ENCODE results near the gene ITPR1.

ITPR1 gene

DNA sequence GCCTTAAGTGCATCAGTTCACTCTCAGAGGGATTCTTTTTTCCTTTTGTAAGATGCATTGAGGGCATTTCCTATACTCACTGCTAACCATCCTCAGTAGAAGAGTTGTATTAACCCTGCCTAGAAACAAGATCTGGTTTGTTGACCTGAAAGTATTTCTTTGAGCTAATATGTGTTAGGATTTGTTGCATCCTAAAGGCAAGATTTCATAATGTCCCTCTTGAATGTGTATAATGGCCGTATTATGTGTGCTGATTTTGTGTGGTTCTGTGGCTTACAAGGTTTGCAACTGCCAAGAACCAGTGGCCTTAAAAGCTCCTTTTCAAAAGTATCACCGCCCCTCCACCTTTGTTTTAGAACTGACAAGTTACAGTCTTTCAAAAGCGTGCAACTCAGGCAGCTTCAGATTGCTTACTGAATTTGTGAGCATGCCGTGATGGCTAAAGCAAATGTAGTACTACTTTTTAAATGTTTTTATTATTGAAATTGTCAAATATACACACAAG, 304.1 kb downstream of the ITPR1 start:
- DNase-seq = no peak

DNA sequence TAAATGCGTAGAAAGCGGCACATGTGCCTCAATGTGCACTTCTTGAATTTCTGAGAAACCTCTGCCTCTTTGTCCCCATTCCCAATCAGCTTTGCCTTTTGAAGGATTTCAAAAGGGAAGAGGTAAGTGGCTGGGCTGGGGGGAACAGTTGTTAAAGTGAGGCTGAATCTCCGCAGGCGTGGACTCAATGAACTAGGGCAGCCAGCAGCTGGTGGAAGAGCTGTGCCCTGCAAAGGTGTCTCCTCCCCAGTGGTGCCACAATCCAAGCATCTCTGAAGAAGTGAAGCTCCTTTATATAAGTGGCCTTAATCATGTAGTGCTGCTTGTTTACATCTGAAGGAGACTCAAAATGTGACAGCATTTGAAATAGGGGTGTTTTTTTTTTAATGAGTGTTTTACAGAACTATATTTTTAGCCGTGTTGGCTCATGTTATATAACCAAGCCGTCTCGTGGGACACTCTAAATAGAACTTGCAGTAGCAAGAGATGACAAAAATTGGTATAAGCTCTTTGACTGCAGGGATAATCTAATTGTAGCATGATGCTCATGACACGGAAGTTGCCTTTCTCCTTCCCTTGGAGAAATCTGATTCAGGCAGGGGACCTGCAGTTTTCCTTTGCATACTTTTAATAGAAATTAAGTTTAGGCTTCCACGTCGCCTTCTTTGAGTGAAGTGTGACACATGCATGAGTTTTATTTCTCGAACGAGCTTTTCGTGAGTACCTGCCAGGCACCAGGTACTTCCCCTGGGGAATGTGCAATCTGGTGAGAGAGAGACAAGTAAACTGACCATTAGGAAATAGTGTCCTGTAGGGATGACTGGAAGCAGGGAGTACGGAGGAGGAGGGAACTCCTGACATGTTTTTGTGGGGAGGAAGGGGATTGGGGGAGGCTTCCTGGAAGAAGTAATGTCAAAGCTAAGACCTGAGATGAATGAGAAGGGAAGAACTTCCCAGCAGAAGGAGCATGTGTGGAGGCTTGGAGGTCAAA, 306.4 kb downstream of the ITPR1 start:
- DNase-seq = no peak

DNA sequence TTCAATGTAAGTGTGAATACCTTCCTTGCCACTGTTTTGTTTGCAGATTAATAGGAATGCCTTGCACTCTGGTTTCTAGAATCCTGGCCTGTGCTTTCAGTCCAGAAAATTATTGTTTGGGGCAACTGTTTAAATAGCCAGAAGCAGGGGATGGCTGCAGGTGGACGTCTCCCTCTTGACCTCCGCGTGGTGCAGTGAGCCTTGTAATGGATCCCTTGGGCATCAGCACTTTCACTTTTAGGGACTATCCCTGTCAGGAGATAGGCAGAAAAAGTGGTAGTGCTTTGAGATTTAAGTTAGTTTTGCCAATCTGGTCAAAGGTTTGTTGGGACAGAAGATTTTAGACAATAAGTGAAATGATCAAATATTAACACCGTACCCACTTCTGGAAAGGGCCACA, 307.4 kb downstream of the ITPR1 start:
- DNase-seq = no peak

DNA sequence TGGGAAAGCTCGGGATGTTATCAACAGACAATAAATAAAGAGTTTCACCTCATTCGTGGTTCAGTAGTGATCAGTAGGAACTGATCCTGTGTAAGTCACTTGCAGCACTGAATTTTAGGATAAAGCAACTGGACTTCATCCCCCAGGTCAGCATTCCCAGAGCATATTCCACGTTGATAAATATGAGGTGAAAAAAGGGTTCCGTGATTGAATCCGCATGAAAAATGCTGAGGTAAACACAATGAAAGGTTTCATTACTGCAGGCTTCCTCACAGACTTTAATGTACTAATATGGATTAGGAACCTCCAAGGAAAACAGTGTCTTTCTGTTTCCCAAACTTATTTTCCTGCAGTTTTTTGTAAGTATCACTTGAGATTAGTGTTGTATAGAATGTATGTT, 308.7 kb downstream of the ITPR1 start:
- no peak for DNase-seq

DNA sequence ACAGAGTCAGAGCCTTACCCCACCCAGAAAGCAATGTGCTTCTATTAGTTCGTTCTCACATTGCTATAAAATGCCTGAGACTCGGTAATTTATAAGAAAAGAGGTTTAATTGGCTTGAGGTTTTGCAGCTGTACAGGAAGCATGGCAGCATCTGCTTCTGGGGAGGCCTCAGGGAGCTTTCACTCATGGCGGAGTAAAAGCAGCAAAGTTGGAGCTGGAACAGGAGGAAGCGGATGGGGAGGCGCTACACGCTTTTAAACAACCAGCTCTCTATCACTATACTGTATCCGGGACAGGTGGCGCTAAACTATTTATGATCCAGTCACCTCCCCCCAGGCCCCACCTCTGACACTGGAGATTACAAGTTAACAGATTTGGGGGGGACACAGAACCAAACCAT, 309.8 kb downstream of the ITPR1 start:
- DNase-seq = no peak

DNA sequence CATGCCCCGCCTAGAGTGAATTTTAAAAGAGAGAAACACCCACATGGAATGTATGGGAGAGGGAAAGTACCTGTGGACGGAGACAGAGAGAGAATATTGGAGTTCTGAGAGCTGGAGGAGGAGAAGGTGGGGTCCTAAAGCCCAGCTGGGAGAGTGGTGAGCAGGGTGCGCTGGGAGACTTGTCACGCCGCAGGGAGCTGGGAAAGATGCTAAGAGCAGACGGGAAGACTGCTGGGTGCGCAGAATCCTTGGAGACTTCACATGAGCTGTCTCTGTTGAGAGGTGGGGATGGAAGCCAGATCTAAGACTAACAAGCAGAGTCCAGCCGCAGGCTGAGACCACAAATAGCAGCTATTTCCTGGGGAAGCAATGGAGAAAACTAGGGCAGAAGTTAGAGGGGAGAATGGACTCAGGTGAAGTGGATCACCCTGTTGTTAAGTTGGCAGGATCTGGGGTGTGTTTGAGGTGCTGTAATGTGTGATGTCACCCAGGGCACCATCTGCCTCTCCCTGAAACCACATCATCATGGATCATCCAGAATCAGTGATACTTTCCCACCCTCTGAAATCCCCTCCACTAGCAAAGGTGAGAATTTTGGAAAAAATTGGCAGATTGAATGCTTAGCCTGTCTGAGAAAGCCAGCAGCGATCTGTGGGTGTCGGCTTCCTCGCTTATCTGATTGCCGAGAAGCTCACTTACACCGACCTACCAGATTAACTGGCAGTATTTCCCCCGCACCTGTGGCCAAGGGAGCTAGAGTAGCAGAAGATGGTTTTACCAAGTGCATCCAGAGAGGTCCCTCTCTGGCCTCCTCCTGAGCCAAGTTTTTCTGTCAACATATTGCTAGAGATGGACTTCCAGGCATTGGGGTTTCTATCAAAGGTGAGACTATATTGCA, 311.3 kb downstream of the ITPR1 start:
- no peak for DNase-seq

- DNase-seq = no peak
These were observed 312.5 kb downstream of the ITPR1 start for GRCh38 chr3:4805662-4806061.

DNA sequence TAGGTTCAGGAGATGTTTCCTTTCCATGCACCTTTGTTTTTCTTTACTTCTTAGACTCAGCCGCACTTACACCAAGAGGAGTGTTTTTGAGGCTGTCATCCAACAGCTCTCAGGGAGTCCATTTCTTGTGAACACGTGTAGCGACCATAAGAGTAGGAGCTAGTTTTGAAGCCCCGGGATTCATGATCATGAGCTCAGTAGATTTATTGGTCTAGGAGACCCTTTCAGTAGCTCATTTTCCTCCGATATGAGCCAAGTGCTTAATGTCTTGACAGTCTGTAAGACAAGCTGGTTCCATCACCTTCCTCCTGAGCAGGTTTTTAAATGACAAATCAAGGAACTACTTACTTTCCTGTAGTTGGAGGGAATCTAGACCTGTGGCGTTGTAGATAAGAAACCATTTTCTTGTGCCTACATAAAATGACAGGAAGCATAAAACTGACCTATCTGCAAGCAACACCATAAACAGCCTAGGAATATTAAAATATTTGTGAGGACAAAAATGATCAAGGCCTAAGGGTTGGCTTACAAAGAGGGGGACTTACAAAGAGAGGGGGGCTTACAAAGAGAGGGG, 313.5 kb downstream of the ITPR1 start:
- DNase-seq = no peak

DNA sequence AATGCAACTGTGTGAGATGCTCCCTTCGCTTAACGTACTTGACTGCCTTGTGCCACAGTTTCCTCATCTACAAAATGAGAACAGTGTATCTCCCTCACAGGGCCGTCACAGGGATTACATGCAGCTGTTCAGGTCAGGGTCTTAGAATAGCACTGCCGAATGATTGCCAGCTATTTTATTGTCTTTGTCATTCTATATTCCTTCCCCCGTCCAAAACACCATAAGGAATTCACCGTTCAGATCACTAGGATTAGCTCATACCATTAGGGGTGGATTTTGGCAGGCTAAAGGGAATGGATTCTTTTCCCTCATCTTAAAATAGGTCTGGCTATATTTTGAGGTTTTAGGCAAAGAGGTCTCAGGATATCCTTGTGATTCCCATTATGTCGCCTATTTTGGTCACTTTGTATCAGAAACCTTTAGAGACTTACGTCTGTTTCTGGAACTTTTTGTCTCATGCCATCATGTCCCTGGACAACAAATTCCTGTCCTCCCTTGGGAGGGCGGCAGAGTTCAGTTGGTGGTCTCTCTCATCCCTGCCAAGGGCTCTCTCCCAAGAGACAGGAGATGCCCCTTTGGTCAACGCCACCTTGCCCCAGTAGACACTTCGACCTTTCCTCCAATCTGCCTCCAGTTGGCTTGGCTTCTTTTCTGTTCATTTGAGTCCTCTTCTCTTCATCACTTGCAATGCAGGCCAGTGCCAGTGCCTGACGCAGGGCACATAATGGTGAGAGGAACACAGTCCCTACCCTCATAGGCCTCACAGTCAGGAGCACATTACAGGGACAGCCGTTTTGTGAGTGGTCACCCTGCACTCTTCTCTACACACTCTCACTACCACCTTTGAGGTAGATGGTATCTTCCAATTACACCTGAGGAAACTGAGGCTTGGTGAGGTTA, 314.5 kb downstream of the ITPR1 start:
- DNase-seq = no peak

GRCh38 chr3:4808637-4809036, 315.5 kb downstream of the ITPR1 start:
- no peak for DNase-seq

DNA sequence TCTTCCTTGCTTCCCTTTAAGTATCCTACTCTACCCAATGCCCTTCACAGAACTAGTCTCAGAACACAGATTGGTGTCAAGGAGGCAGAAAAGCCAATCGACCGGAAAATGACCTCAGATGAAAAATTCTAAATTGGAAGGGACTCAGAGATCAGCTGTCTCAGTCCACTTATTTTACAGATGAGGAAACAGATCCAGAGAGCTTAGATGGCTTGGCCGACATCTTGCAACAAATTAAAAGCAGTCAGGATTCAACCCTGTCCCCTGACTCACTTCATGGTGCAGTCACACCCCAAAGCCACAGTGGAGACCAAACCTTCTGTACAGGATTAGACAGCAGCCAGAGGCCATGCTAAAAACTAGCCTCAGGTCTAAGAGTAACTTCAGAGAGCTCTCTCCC, 316.8 kb downstream of the ITPR1 start:
- no peak for DNase-seq

GRCh38 chr3:4812591-4812990, 319.4 kb downstream of the ITPR1 start:
- no peak for DNase-seq

DNA sequence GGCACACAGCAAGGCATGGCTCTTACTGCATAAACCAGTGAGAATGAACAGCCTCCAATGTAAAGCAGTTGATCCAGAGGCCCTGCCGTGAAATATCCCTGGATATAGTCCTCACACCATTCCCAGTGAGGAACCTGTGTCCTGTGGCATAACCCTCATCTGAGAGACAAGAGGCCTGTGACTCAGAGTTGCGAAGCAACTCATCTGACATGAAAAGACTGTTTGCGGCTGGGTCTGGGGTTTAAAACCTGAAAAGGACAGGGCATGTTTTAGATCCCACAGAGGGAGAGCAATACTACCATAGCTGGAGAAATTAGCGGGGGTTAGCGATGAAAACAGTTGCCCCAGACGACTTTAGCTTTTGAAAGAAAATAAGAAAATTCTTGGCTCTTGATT, 320.8 kb downstream of the ITPR1 start:
- DNase-seq = no peak

GRCh38 chr3:4814305-4814903, 321.3 kb downstream of the ITPR1 start:
- DNase-seq = no peak

DNA sequence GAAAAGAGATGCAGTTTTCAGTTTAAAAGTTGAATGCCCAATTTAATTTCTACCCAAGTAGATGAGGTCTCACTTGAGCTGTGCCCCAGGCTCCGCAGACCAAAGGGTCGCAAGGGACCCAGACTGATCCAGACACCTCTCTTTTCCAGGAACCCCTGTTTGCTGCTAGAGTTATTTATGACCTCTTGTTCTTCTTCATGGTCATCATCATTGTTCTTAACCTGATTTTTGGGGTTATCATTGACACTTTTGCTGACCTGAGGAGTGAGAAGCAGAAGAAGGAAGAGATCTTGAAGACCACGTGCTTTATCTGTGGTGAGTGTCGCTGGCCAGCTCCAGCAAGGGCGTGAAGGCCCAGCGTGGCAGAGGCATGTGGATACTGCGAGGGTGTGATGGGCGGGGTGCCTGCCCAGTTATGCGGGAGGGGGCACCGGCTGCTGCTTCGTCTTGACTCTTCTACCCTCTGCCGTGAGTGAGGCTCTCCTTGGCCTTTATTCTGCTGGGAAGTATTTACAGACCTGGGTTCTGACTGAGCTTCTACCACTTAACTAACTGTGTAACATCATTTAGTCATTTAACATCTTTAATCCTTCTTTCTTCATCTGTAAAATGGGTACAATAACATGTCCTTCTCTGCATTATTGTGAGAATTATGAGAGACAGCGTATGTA, 321.9 kb downstream of the ITPR1 start:
- no peak for DNase-seq

DNA sequence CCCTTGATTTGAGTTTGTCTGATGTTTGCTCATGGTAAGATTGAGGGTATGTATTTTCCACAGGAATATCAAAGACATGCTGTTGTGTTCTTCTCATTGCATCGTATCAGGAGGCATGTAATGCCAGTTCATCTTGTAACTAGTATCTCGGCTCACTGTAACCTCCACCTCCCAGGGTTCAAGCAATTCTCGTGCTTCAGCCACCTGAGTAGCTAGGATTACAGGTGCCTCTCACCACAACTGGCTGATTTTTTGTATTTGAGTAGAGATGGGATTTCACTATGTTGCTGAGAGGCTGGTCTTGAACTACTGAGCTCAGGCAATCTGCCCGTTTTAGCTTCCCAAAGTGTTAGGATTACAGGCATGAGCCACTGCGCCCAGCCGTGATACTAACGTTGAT, 323.2 kb downstream of the ITPR1 start:
- no peak for DNase-seq

- no peak for DNase-seq
These were observed 323.6 kb downstream of the ITPR1 start for GRCh38 chr3:4816718-4817117.

DNA sequence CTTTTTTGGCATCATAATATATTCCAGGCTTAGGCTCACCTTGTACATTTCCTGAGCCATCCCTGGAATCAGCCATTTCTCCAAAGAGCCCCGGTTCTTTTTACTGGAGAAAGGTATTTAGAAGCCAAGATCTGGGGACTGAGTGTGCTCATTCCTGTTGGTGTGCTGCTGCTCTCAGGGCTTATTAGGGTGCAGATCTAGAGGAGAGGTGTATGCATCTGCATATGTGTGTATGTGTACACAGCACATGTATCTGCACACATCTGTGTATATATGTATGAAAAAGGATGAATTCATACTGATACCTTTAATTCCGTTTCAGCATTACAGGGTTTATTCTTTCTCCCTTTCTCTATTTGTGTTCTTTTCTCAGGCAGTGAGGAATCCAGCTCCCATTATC, 324.0 kb downstream of the ITPR1 start:
- no peak for DNase-seq

- DNase-seq = no peak
These were observed 325.0 kb downstream of the ITPR1 start for GRCh38 chr3:4818164-4818563.

DNA sequence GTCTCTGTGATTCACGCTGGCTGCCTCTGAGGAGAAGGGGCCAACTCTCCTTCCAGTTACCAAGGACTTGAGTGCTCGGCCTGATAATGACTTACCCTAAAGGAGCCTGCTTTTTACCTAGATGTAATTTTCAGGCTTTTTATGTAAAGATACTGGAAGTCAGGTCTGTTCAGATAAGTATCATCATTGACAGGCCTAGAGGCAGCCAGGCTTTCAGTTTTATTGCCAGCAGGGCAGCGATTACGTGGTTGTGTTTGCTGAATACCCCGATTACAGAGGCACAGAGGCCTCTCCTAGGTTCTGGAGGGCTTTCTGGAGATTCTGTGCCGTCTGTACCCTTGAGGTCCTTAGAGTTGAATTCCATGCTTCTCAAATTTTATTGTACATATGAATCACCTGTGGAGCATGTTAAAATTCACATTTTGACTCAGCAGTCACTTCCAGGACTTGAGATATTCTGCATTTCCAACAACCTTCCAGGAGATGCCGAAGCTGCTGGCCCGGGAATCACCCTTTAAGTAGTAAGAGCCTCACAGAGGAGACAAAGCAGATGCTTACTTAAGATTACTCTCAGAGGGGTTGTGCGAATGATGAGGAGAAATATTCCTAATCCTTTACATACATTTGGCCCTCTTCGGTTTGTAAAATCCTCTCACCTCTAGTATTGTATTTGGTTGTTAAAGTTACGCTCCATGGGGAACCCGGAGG, 326.0 kb downstream of the ITPR1 start:
- no peak for DNase-seq

DNA sequence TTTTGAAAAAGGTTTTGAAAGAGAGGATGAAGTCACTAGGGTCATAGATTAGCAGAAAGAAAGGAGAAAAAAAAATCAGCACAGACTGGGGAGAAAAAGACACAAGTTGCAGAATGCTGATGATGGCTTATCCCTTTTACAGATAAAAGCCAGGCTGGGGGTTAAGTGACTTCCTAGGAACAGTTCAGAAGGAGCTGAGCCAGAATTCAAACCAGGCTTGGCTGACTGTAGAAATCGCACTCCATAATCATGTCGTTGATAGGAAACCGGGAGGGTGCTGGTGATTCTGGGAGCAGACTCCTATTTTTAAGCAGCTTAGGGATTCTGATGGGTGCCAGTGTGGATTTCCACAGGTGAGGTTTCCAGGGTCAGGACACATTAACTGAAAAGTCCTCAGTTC, 326.6 kb downstream of the ITPR1 start:
- DNase-seq = no peak
